GM12874 (cell line): Measurements from ENCODE around the gene NUP214.

Experiments used
- TF ChIP-seq, protein P1 (sequence below): IDR thresholded peaks from 2 replicates; pipeline ENCODE4 v1.5.1; 2011; ENCODE audit warnings: low read depth, mild to moderate bottlenecking, control low read depth, low read length, moderate library complexity; ENCODE audit not compliant: insufficient read depth

NUP214 gene

DNA sequence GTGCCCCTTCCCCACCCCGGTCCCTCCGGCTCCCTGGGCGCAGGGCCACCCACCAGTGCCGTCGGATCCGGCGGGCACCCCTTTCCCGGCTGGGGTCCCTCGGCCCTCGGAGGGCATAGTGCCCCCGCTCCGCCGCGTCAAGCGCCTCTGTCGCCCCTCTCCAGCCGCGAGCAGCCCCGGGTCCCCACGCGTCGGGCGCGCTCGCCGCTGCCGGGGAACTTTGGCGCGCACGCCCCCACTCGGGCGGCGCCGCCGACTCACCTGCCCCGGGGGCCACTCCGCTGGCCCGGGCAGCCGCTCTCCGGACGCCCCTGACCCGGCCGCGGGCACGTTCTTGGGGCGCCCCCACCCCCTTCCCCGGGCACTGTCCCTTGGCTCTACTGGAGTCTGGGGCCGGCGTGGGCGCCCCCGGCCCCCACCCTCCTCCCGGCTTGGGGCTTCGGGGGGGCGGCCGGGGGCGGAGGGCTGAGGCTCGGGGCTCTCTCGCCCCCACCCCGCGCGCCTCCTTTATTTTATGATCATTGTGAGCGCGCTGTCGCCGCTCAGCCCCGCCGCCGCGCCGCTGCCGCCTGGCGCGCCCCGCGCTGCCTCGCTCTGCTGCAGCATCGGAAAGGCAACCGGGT is 152.0 kb downstream of the NUP214 start:
- TF ChIP-seq, protein P1, sequence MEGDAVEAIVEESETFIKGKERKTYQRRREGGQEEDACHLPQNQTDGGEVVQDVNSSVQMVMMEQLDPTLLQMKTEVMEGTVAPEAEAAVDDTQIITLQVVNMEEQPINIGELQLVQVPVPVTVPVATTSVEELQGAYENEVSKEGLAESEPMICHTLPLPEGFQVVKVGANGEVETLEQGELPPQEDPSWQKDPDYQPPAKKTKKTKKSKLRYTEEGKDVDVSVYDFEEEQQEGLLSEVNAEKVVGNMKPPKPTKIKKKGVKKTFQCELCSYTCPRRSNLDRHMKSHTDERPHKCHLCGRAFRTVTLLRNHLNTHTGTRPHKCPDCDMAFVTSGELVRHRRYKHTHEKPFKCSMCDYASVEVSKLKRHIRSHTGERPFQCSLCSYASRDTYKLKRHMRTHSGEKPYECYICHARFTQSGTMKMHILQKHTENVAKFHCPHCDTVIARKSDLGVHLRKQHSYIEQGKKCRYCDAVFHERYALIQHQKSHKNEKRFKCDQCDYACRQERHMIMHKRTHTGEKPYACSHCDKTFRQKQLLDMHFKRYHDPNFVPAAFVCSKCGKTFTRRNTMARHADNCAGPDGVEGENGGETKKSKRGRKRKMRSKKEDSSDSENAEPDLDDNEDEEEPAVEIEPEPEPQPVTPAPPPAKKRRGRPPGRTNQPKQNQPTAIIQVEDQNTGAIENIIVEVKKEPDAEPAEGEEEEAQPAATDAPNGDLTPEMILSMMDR = 0 out of 2 replicates have a peak, but pooled peaks have one; percentile 12

DNA sequence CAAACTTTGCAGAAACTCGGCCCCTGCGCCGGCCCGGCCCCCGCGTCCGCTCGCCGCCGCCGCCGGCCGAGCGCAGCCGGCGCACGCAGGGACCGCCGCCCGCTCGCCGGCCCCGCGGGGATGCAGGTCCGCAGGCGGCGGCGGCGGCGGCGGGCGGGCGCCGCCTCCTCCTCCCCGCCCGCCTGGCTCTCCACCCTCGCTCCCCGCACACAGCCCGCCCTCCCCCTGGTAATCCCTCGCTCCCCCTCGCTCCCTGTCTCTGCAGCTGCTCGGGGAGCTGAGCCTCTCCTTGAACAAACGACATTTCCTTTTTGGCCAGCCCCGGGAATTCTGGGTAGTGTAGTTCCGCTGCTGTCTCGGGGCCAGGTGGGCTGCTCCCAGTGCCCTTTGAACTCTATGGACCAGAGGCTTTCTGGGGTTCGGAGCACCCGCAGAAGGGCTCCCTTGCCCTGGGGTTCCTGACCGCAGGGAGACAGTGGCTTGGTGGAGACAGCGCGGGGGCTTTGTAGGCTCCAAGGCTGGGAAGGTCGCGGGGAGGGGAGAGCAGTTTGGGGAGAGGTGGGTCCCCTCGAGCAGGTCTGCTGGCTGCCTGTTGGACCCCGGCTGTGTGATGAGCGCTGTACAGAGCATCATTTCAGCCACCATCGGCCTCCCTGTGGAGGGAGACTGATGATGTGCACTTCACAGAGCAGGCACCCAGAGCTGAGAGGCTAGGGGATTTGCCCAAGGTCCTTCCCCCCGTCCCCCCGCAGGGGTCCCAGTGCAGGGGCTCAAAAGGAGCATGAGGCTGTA is 152.7 kb downstream of the NUP214 start:
- TF ChIP-seq, protein P1 = no peak

DNA sequence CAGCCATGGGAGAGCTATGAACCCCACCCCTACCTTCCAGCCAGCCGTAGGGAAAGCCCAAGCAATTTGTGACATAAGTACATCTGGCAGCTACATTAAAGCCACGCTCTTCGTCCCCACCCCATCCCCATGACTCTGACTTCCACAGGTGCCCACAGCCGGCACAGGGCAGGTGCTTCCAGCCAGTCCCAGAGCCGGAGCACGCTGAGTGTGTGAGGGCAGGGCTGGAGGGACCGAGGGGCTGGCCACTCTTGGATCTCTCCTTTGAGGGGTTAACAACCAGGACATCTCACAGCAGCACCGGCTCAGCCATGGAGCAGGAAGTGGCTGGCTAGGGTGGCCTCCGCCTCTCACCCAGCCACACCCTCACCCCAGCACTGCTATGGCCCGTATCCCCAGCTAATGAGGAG is 153.3 kb downstream of the NUP214 start:
- TF ChIP-seq, protein P1 = no peak

DNA sequence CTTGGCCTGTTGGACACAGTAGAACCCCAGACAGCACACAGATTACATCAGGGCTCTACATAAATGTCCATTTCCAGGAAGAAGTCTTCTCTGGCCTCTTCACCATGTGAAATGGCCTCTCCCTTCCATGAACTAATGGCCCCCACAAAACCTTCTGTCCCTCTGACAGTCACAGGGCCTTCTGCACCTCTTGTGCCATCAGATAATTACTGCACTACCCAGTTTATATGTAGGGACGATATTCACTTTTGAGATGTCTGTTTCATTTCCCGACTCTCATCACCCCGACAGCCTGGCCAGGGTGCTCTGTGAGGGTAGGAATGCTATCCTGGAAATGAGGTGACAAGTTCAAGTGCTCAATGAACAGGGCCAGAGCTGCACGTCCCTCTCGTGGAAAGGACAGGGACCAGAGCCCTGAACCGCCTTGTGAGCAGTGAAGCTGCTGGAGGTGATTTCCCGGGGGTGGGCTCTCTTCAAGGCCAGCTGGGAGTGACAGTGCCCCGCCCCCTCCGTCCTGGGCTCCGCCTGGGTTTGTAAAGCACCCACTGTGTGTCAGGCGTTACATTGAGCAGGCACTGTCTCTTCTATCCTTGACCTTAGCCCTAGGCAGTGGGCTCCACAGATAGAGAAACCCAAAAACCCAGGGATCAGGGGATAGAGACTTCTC is 153.9 kb downstream of the NUP214 start:
- TF ChIP-seq, protein P1 = no peak

DNA sequence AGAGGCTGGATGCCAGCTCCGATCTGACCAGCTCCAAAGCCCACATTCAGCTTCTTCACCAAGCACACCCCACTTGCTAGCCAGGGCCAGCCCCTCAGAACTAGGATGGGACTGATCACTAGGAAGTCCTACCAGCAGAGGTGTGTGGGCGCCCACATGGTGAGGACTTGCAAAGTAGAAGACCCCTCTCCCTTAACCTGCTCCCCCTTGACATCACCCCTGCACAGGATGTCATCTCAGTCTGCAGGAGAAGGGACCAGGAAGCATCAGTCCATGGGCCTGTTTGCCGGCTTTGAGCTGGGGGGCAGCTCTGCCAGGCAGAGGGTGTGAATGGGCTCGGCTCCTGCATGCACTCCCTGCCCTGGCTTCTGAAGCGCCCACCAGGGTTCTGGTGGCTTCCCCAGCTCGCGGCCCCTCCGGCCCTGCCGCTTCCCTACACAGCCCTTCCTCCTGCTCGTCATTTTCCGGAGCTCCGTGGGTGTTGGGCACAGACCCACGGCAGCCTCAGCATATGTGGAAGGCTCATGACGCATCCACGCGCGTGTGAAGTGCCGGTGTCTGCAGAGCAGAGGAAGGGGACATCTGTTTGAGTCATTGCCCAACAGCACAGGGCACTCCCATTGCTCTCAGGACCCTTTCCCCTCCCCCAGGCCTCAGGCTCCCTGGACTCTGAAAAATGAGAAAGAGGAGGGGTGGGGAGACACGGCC is 154.6 kb downstream of the NUP214 start:
- TF ChIP-seq, protein P1 = no peak

DNA sequence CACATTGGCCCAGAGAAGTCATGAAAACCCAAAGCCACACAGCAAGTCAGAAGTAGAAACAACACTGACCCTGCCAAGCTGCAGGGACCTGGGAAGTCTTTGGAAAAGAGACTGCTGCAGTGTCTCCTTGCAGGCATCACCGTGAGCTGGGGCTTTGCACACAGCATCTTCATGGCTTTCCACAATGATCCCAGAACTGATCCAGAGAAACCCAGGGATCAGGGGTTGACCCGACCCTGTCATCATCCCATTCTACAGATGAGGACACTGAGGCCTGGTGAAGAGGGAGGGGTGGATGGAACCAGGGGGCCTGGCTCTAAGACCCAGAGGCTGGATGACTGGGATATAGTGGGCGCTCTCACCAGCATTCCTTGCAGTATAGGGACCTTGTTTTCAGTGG is 155.3 kb downstream of the NUP214 start:
- TF ChIP-seq, protein P1 = no peak
